ENCODE measurements around the gene CACNA1G. TPM values are rescaled to one million over a fixed set of nuclear protein-coding genes. Genes with fewer than 3 reads are reported as not detected.

CACNA1G gene
- total RNA-seq, 1 experiment from 2014 or later = 13.0 TPM

- in situ Hi-C loops (cut with HindIII; ENCODE audit: low sequenced_read_pairs) = no loop called here
- no peak for DNase-seq (ENCODE audit: low spot score)
These were observed 20.1 kb downstream of the CACNA1G start for GRCh38 chr17:50580646-50581045.

GRCh38 chr17:50581316-50581715 lies 20.8 kb downstream of the CACNA1G start:
- in situ Hi-C loops (cut with HindIII; ENCODE audit: low sequenced_read_pairs) = no loop called here
- DNase-seq (ENCODE audit: low spot score) = no peak

GRCh38 chr17:50582741-50583140 lies 22.2 kb downstream of the CACNA1G start:
- DNase-seq (ENCODE audit: low spot score) = no peak
- in situ Hi-C loops (cut with HindIII; ENCODE audit: low sequenced_read_pairs) = no loop called here

GRCh38 chr17:50583641-50584040 lies 23.1 kb downstream of the CACNA1G start:
- no peak for DNase-seq (ENCODE audit: low spot score)
- in situ Hi-C loops (cut with HindIII; ENCODE audit: low sequenced_read_pairs) = no loop called here

- no peak for DNase-seq (ENCODE audit: low spot score)
- in situ Hi-C loops (cut with HindIII; ENCODE audit: low sequenced_read_pairs) = no loop called here
These were observed 23.6 kb downstream of the CACNA1G start for GRCh38 chr17:50584116-50584515.

- in situ Hi-C loops (cut with HindIII; ENCODE audit: low sequenced_read_pairs) = no loop called here
- no peak for DNase-seq (ENCODE audit: low spot score)
These were observed 24.2 kb downstream of the CACNA1G start for GRCh38 chr17:50584749-50585148.

- in situ Hi-C loops (cut with HindIII; ENCODE audit: low sequenced_read_pairs) = no loop called here
- no peak for DNase-seq (ENCODE audit: low spot score)
These were observed 24.8 kb downstream of the CACNA1G start for GRCh38 chr17:50585346-50585745.

GRCh38 chr17:50585891-50586290 lies 25.4 kb downstream of the CACNA1G start:
- no peak for DNase-seq (ENCODE audit: low spot score)
- in situ Hi-C loops (cut with HindIII; ENCODE audit: low sequenced_read_pairs) = no loop called here

- DNase-seq (ENCODE audit: low spot score) = no peak
These were observed 26.1 kb downstream of the CACNA1G start for GRCh38 chr17:50586421-50587247.

GRCh38 chr17:50587571-50587970 lies 27.1 kb downstream of the CACNA1G start:
- in situ Hi-C loops (cut with HindIII; ENCODE audit: low sequenced_read_pairs) = no loop called here
- DNase-seq (ENCODE audit: low spot score) = no peak

More at GRCh38 chr17:50586421-50587247, 26.1 kb downstream of the CACNA1G start:
- in situ Hi-C loops (cut with HindIII; ENCODE audit: low sequenced_read_pairs) = no loop called here

- in situ Hi-C loops (cut with HindIII; ENCODE audit: low sequenced_read_pairs) = no loop called here
These were observed 28.0 kb downstream of the CACNA1G start for GRCh38 chr17:50588391-50589049.

GRCh38 chr17:50589095-50589705 lies 28.7 kb downstream of the CACNA1G start:
- in situ Hi-C loops (cut with HindIII; ENCODE audit: low sequenced_read_pairs) = no loop called here
- peak; percentile 33 for DNase-seq (ENCODE audit: low spot score)

More at GRCh38 chr17:50588391-50589049, 28.0 kb downstream of the CACNA1G start:
- peak; percentile 52 for DNase-seq (ENCODE audit: low spot score)

GRCh38 chr17:50590946-50591737 lies 30.6 kb downstream of the CACNA1G start:
- DNase-seq (ENCODE audit: low spot score) = no peak
- in situ Hi-C loops (cut with HindIII; ENCODE audit: low sequenced_read_pairs) = no loop called here

- in situ Hi-C loops (cut with HindIII; ENCODE audit: low sequenced_read_pairs) = no loop called here
- DNase-seq (ENCODE audit: low spot score) = peak; percentile 39
These were observed 32.8 kb downstream of the CACNA1G start for GRCh38 chr17:50593321-50593720.

GRCh38 chr17:50594128-50594823 lies 33.8 kb downstream of the CACNA1G start:
- in situ Hi-C loops (cut with HindIII; ENCODE audit: low sequenced_read_pairs) = no loop called here
- DNase-seq (ENCODE audit: low spot score) = no peak

GRCh38 chr17:50594892-50595291 lies 34.4 kb downstream of the CACNA1G start:
- in situ Hi-C loops (cut with HindIII; ENCODE audit: low sequenced_read_pairs) = no loop called here
- DNase-seq (ENCODE audit: low spot score) = no peak

- in situ Hi-C loops (cut with HindIII; ENCODE audit: low sequenced_read_pairs) = no loop called here
- DNase-seq (ENCODE audit: low spot score) = no peak
These were observed 35.9 kb downstream of the CACNA1G start for GRCh38 chr17:50596191-50597037.

GRCh38 chr17:50598487-50598886 lies 38.0 kb downstream of the CACNA1G start:
- DNase-seq (ENCODE audit: low spot score) = no peak
- in situ Hi-C loops (cut with HindIII; ENCODE audit: low sequenced_read_pairs) = no loop called here
